HUES6 (cell line): ENCODE data around the gene PEPD.

ENCODE experiments used
- H3K27ac ChIP-seq: 2 replicates; pipeline ENCODE4 v1.7.0; 2013; ENCODE audit warnings: low read depth, mild to moderate bottlenecking, low read length, inconsistent platforms
- H3K27me3 ChIP-seq: 2 replicates; pipeline ENCODE4 v1.6.1; 2013; ENCODE audit warnings: low read length; ENCODE audit not compliant: control insufficient read depth, insufficient read depth
- H3K36me3 ChIP-seq: 2 replicates; pipeline ENCODE4 v1.6.1; 2013; ENCODE audit warnings: low read length; ENCODE audit not compliant: control insufficient read depth, insufficient read depth
- H3K4me1 ChIP-seq: 2 replicates; pipeline ENCODE4 v1.6.1; 2013; ENCODE audit warnings: low read length; ENCODE audit not compliant: control insufficient read depth, insufficient read depth
- H3K4me3 ChIP-seq: 2 replicates; pipeline ENCODE4 v1.5.1; 2013; ENCODE audit warnings: low read depth, low read length
- H3K9ac ChIP-seq: one replicate; pipeline ENCODE4 v1.6.1; 2013; ENCODE audit warnings: mild to moderate bottlenecking, low read length
- H3K9me3 ChIP-seq: 2 replicates; pipeline ENCODE4 v1.6.1; 2013; ENCODE audit warnings: low read depth, low read length; ENCODE audit not compliant: control insufficient read depth, insufficient read depth

Gene PEPD

DNA sequence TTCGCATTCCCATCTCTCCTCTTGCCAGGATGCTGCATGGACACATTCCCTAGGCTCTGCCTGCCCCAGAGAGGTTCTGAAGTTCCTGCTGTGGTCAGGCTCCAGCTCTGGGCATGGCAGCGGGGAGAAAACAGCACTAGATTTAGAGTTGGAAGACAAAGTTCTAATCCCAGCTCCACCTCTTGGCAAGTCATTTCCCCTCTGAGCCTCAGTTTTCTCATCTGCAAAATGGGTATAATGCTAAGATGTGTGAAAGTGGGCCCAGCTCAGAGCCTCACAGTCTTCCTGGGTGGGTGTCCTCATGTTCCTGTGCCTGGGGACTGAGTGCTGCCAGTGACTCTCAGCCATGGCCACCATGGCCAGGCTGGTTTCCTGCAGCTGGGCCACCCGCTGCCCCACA, 9.6 kb downstream of the PEPD start:
- Histone ChIP-seq H3K36me3 (no peaks in the 10 kb centered on the region), H3K9me3 (no peaks in the 10 kb centered on the region), H3K27me3 (no peaks in the 10 kb centered on the region), H3K27ac (no peak overlapping the region), H3K9ac (no peak overlapping the region), H3K4me3 (no peak overlapping the region), H3K4me1 (peaks cover 26% of the 10 kb centered on the region)

DNA sequence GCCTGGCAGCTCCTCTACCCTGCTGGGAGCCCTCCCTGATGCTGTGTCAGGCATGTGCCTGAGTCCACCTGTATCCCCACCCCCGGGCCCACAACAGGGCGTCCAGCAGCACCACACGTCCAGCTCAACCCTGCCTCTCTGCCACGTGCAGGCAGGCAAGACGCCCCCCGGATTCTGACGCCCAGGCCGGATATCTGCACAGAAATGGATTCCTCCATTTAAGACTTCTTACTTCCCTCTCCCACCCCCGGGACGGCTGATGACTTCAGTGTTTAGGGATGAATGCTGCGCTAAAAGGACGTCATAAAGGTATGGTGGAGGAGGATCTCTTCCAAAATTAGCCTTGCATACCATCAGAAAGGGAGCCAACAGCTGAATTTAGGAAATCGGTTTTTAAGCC, 10.2 kb downstream of the PEPD start:
- H3K9ac ChIP-seq: no peak overlapping the region
- H3K27me3 ChIP-seq: no peaks in the 10 kb centered on the region
- no peak overlapping the region for H3K4me3 ChIP-seq

DNA sequence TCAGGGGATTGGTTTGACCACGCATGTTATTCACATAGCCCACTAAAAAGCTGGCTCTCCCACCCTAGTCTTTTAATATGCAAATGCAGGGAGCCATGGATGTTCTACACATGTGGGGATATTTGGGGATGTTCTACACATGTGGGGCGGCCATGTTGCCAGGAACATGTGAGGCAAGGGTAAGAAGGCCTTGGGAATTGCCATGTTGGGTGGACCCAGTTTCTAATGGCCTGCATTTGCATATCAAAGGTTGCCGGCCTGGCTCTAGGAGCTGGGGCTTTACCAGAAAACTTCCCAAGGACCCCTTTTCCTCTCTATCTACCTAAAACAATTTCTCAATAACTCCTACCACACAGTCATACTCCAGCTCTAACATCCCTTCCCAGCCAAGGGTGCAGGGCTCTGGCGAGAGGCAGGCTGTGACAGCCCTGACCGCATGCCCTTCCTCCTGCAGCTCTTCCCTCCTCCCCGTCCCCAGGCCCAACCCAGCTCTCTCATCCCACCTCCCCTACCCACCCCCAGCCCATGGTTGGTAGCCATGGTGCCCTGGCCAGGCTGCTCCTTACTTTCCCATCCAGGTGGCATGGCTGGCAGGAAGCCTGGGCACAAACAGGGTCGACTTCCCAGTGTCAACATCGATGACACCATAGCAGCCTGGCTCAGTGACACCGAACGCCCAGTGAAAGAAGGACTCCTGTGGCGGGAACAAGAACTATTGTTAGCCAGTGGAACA, 11.0 kb downstream of the PEPD start:
- Histone ChIP-seq H3K27ac (no peak overlapping the region), H3K27me3 (no peaks in the 10 kb centered on the region), H3K4me3 (no peak overlapping the region), H3K9ac (no peak overlapping the region), H3K36me3 (no peaks in the 10 kb centered on the region), H3K4me1 (peaks cover 26% of the 10 kb centered on the region), H3K9me3 (no peaks in the 10 kb centered on the region)

More for the DNA sequence above, 10.2 kb downstream of the PEPD start:
- Histone ChIP-seq H3K36me3 (no peaks in the 10 kb centered on the region), H3K9me3 (no peaks in the 10 kb centered on the region), H3K4me1 (peaks cover 26% of the 10 kb centered on the region), H3K27ac (no peak overlapping the region)

DNA sequence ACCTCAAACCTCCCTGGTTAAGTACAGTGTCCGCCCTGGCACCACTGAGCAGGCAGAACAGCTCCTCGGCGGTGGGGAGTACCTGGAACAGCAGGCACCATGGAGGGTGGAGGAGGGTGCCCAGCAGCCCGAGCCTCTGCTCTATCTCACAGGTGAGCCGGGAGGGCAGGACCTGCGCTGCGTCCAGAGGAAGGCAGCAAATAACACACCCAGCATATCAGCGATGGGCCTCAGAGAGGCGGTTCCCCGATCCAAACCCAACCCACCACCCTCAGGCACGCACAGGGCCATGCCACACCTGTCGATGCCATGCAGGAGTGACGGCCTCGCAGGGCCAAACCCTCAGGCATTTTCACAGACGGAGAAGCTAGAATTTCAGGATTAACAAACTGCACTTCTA, 11.8 kb downstream of the PEPD start:
- H3K9ac ChIP-seq: no peak overlapping the region
- no peaks in the 10 kb centered on the region for H3K27me3 ChIP-seq
- H3K27ac ChIP-seq: no peak overlapping the region
- H3K36me3 ChIP-seq: no peaks in the 10 kb centered on the region
- no peaks in the 10 kb centered on the region for H3K9me3 ChIP-seq
- H3K4me3 ChIP-seq: no peak overlapping the region
- peaks cover 26% of the 10 kb centered on the region for H3K4me1 ChIP-seq

DNA sequence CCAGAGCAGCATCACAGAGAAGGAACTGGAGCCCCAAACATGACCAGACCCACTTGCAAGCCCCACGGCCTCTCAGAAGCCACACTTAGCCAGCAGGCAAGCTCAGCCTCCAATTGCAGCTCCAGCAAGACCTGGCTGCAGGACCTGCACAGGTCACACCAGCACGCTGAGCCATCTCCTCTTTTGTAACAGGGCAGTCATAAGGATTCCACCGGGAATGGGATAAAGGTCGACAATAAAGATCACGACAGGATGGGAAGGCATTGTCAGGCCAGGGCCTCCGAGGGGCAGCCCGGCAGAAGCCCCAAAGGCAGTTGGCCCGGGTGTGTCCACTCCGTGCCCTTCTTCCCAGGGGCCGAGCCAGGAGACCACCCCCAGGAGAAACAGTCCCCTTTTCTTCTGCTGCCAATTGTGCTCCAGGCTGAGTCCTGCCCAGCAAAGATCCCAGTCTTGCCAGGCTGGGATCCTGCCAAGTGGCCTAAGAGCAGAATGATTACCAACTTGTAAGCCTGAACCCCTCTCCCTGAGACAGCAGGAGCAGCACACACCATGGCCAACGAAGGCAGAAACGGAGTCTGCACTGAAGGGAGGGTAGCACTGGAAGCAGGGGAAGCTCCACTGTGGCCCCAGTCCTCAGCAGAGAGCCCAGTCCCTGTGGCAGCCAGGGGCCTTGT, 12.5 kb downstream of the PEPD start:
- no peak overlapping the region for H3K9ac ChIP-seq
- no peaks in the 10 kb centered on the region for H3K27me3 ChIP-seq
- no peaks in the 10 kb centered on the region for H3K9me3 ChIP-seq
- no peak overlapping the region for H3K27ac ChIP-seq
- no peaks in the 10 kb centered on the region for H3K36me3 ChIP-seq
- H3K4me1 ChIP-seq: peaks cover 26% of the 10 kb centered on the region
- H3K4me3 ChIP-seq: no peak overlapping the region

DNA sequence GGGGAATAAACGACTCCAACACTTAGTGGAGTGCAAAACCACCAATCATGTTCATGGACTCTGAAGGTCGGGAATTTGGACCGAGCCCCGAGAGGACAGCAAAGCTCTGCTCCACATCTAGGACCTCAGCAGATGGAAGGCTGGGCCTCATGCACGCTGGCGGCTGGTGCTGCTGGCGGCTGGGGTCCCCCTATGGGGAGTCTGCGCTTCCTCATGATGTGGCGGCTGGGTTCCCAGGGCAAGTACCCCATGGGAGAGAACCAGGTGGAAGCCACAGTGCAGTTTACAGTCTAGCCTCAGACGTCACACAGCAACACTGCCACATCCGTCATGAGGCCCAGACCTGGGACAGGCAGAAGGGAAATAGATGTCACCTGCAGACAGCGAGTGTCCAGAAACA, 13.2 kb downstream of the PEPD start:
- Histone ChIP-seq H3K27me3 (no peaks in the 10 kb centered on the region), H3K36me3 (no peaks in the 10 kb centered on the region), H3K27ac (no peak overlapping the region), H3K9ac (no peak overlapping the region), H3K4me1 (peaks cover 26% of the 10 kb centered on the region), H3K9me3 (no peaks in the 10 kb centered on the region), H3K4me3 (no peak overlapping the region)

DNA sequence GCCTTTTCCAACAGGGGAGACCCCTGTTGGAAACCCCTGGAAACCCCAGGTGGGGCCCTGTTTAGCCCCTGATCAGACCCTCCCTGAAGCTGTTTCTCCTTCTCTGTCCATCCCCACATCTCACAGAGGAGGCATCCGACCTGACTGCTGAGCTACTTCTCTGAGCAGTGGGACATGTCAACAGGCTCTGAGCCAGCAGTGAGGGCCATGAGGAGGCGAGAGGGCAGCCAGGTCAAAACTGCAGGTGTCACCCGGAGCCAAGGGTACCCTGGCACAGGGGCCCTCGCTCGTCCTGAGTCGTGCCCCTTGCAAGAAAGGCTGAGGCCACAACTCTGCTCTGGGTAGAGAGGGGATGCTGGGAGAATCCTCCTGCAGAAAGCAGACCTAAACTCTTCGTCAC, 13.6 kb downstream of the PEPD start:
- Histone ChIP-seq H3K27me3 (no peaks in the 10 kb centered on the region), H3K4me1 (peaks cover 26% of the 10 kb centered on the region), H3K36me3 (no peaks in the 10 kb centered on the region), H3K9ac (no peak overlapping the region), H3K9me3 (no peaks in the 10 kb centered on the region), H3K27ac (no peak overlapping the region), H3K4me3 (no peak overlapping the region)

DNA sequence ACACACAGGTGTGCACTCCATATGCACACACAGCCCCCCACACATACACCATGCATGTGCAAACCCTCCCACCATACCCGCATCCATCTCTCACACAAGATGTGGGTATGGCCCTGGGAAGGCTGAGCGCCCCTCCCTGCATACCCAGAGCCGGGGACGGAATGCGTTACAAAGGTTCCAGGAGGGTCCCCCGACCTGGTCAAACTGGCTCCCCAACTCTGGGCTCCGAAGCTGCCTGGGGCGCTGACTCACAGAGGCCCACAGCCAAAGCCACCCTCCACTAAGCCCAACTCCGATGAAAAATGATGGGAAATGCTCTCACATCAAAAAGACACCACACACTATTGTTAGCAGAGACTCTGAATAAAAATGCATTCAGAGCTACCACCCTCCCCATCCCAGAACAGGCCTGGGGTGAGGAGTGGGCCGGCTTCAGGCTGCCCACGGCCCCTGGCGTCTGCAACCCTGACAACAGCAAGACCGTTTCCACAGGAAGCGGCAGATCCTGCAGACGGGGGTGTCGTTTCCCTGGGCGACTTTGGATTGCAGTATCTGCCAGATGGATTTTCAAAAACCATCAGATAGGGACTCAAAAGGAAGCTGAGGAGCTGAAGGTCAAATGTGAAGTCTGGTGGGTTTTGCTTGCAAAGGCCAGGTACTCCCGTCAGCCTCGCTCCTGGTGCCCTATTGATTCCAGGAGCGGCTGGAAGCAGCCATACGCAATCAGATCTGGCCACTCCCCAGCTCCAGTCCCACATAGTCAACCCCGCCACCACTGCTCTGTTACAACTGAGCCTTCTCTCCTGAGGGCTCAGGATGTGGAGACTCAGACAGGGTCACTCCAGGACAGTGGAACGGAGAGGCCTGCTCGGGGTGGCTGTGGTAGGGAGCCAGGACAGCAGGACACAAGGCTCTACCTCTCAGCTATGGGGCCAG, 14.3 kb downstream of the PEPD start:
- no peak overlapping the region for H3K9ac ChIP-seq
- no peaks in the 10 kb centered on the region for H3K36me3 ChIP-seq
- peaks cover 26% of the 10 kb centered on the region for H3K4me1 ChIP-seq
- H3K27ac ChIP-seq: no peak overlapping the region
- H3K9me3 ChIP-seq: no peaks in the 10 kb centered on the region
- H3K27me3 ChIP-seq: no peaks in the 10 kb centered on the region
- no peak overlapping the region for H3K4me3 ChIP-seq

DNA sequence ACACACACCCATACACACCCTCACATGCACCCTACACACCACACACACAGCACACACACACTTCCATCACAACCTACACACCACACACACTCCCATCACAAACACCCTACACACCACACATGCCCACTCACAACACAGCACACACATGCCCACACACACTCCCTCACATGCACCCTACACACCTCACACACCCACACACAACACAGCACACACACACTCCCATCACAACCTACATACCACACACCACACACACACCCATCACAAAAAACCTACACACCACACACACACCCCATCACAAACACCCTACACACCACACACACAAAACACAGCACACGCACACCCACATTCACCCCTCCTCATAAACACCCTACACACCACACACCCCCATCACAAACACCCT, 15.1 kb downstream of the PEPD start:
- Histone ChIP-seq H3K4me3 (no peak overlapping the region), H3K27ac (no peak overlapping the region), H3K9me3 (no peaks in the 10 kb centered on the region), H3K4me1 (peaks cover 22% of the 10 kb centered on the region), H3K27me3 (no peaks in the 10 kb centered on the region), H3K36me3 (no peaks in the 10 kb centered on the region), H3K9ac (no peak overlapping the region)

DNA sequence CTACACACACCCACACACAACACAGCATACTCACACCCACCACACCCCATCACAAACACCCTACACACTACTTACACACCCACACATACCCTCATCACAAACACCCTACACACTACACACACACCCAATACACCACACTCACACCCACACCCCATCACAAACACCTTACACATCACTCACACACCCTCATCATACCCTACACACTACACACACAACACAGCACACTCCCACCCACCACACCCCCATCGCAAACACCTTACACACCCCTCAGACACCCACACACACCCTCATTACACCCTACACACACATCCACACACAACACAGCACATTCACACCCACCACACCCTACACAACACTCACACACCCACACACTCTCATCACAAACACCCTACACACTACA, 15.8 kb downstream of the PEPD start:
- no peak overlapping the region for H3K9ac ChIP-seq
- H3K27me3 ChIP-seq: no peaks in the 10 kb centered on the region
- H3K9me3 ChIP-seq: no peaks in the 10 kb centered on the region
- H3K4me1 ChIP-seq: peaks cover 15% of the 10 kb centered on the region
- no peak overlapping the region for H3K27ac ChIP-seq
- peaks cover 2% of the 10 kb centered on the region for H3K36me3 ChIP-seq
- H3K4me3 ChIP-seq: no peak overlapping the region

DNA sequence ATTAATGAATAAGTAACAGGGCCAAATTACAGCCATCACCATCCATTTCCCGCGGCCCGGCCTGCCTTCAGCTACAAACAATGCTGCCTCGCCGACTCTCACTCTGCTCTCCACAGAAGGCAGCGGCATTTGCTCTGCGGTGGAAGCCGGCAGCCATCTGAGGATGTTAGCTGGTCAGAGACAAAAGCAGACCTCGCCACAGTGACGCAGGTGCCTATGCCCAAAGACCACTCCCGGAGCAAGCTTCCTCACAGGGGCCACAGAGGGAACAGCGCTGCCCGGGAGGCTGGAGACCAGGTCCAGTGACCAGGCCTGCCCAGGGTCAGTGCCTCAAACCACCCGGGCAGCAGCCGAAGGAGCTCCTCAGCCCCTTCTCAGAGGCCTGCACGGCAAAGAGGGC, 16.4 kb downstream of the PEPD start:
- Histone ChIP-seq H3K36me3 (peaks cover 9% of the 10 kb centered on the region), H3K4me3 (no peak overlapping the region), H3K27me3 (no peaks in the 10 kb centered on the region), H3K9ac (no peak overlapping the region), H3K9me3 (no peaks in the 10 kb centered on the region), H3K27ac (no peak overlapping the region), H3K4me1 (peaks cover 9% of the 10 kb centered on the region)
